ENCODE data around the gene NIM1K. TPM values are rescaled to one million over a fixed set of nuclear protein-coding genes. Genes with fewer than 3 reads are reported as not detected.

NIM1K gene
- polyA plus RNA-seq (2012; ENCODE audit: missing spikeins) = 1.5 TPM

- no peak for TF ChIP-seq POLR2AphosphoS5 (IDR thresholded peaks at IDR 0.05; ENCODE audit: low read depth, low read length)
- TF ChIP-seq POLR2A (IDR thresholded peaks at IDR 0.05; ENCODE audit: low read depth, low read length) = no peak
- no peak for TF ChIP-seq TAF1 (IDR thresholded peaks at IDR 0.05; ENCODE audit: borderline replicate concordance, low read depth, low read length)
- FAIRE-seq = no peak
- DNase-seq (ENCODE audit: insufficient read length) = peak; percentile 66
These were observed at the start of gene NIM1K for GRCh38 chr5:43191740-43192557. NIM1K (plus strand) TSS chr5:43192225; CDS start chr5:43245776, 53,551 bp downstream.

GRCh38 chr5:43145071-43145470 lies 47.0 kb upstream of the NIM1K start:
- FAIRE-seq (no peak), DNase-seq (ENCODE audit: insufficient read length) (no peak)
- no peak for TF ChIP-seq POLR2A (IDR thresholded peaks at IDR 0.05; ENCODE audit: low read depth, low read length)
- no peak for TF ChIP-seq POLR2AphosphoS5 (IDR thresholded peaks at IDR 0.05; ENCODE audit: low read depth, low read length)
- no peak for TF ChIP-seq TAF1 (IDR thresholded peaks at IDR 0.05; ENCODE audit: borderline replicate concordance, low read depth, low read length)

GRCh38 chr5:43146958-43147357 lies 45.1 kb upstream of the NIM1K start:
- DNase-seq (ENCODE audit: insufficient read length) (no peak), FAIRE-seq (no peak)
- TF ChIP-seq TAF1 (IDR thresholded peaks at IDR 0.05; ENCODE audit: borderline replicate concordance, low read depth, low read length) = no peak
- TF ChIP-seq POLR2AphosphoS5 (IDR thresholded peaks at IDR 0.05; ENCODE audit: low read depth, low read length) = no peak
- TF ChIP-seq POLR2A (IDR thresholded peaks at IDR 0.05; ENCODE audit: low read depth, low read length) = no peak

GRCh38 chr5:43148417-43148816 lies 43.6 kb upstream of the NIM1K start:
- DNase-seq (ENCODE audit: insufficient read length) (no peak), FAIRE-seq (no peak)
- TF ChIP-seq POLR2A (IDR thresholded peaks at IDR 0.05; ENCODE audit: low read depth, low read length) = no peak
- no peak for TF ChIP-seq POLR2AphosphoS5 (IDR thresholded peaks at IDR 0.05; ENCODE audit: low read depth, low read length)
- no peak for TF ChIP-seq TAF1 (IDR thresholded peaks at IDR 0.05; ENCODE audit: borderline replicate concordance, low read depth, low read length)

GRCh38 chr5:43149231-43149630 lies 42.8 kb upstream of the NIM1K start:
- FAIRE-seq = no peak
- TF ChIP-seq POLR2AphosphoS5 (IDR thresholded peaks at IDR 0.05; ENCODE audit: low read depth, low read length) = no peak
- no peak for TF ChIP-seq POLR2A (IDR thresholded peaks at IDR 0.05; ENCODE audit: low read depth, low read length)
- no peak for TF ChIP-seq TAF1 (IDR thresholded peaks at IDR 0.05; ENCODE audit: borderline replicate concordance, low read depth, low read length)
- DNase-seq (ENCODE audit: insufficient read length) = no peak

- TF ChIP-seq TAF1 (IDR thresholded peaks at IDR 0.05; ENCODE audit: borderline replicate concordance, low read depth, low read length) = no peak
- no peak for TF ChIP-seq POLR2AphosphoS5 (IDR thresholded peaks at IDR 0.05; ENCODE audit: low read depth, low read length)
- TF ChIP-seq POLR2A (IDR thresholded peaks at IDR 0.05; ENCODE audit: low read depth, low read length) = no peak
- no peak for FAIRE-seq
These were observed 42.0 kb upstream of the NIM1K start for GRCh38 chr5:43150075-43150474.

GRCh38 chr5:43150748-43151147 lies 41.3 kb upstream of the NIM1K start:
- FAIRE-seq (no peak), DNase-seq (ENCODE audit: insufficient read length) (no peak)
- TF ChIP-seq POLR2AphosphoS5 (IDR thresholded peaks at IDR 0.05; ENCODE audit: low read depth, low read length) = no peak
- TF ChIP-seq TAF1 (IDR thresholded peaks at IDR 0.05; ENCODE audit: borderline replicate concordance, low read depth, low read length) = no peak
- TF ChIP-seq POLR2A (IDR thresholded peaks at IDR 0.05; ENCODE audit: low read depth, low read length) = no peak

More at GRCh38 chr5:43150075-43150474, 42.0 kb upstream of the NIM1K start:
- DNase-seq (ENCODE audit: insufficient read length) = no peak

- TF ChIP-seq TAF1 (IDR thresholded peaks at IDR 0.05; ENCODE audit: borderline replicate concordance, low read depth, low read length) (no peak), POLR2A (IDR thresholded peaks at IDR 0.05; ENCODE audit: low read depth, low read length) (no peak), POLR2AphosphoS5 (IDR thresholded peaks at IDR 0.05; ENCODE audit: low read depth, low read length) (no peak)
- FAIRE-seq = no peak
- DNase-seq (ENCODE audit: insufficient read length) = no peak
These were observed 39.1 kb upstream of the NIM1K start for GRCh38 chr5:43152946-43153345.

GRCh38 chr5:43154469-43154868 lies 37.6 kb upstream of the NIM1K start:
- DNase-seq (ENCODE audit: insufficient read length) (no peak), FAIRE-seq (no peak)
- TF ChIP-seq POLR2AphosphoS5 (IDR thresholded peaks at IDR 0.05; ENCODE audit: low read depth, low read length) (no peak), POLR2A (IDR thresholded peaks at IDR 0.05; ENCODE audit: low read depth, low read length) (no peak), TAF1 (IDR thresholded peaks at IDR 0.05; ENCODE audit: borderline replicate concordance, low read depth, low read length) (no peak)

- no peak for DNase-seq (ENCODE audit: insufficient read length)
- no peak for FAIRE-seq
- TF ChIP-seq POLR2AphosphoS5 (IDR thresholded peaks at IDR 0.05; ENCODE audit: low read depth, low read length) (no peak), POLR2A (IDR thresholded peaks at IDR 0.05; ENCODE audit: low read depth, low read length) (no peak), TAF1 (IDR thresholded peaks at IDR 0.05; ENCODE audit: borderline replicate concordance, low read depth, low read length) (no peak)
These were observed 36.5 kb upstream of the NIM1K start for GRCh38 chr5:43155394-43156096.

GRCh38 chr5:43156388-43156787 lies 35.6 kb upstream of the NIM1K start:
- TF ChIP-seq TAF1 (IDR thresholded peaks at IDR 0.05; ENCODE audit: borderline replicate concordance, low read depth, low read length) = no peak
- TF ChIP-seq POLR2A (IDR thresholded peaks at IDR 0.05; ENCODE audit: low read depth, low read length) = no peak
- TF ChIP-seq POLR2AphosphoS5 (IDR thresholded peaks at IDR 0.05; ENCODE audit: low read depth, low read length) = no peak
- DNase-seq (ENCODE audit: insufficient read length) (no peak), FAIRE-seq (no peak)
